NB4 (cell line): Measurements from ENCODE around the gene SLC1A5.

ENCODE experiments used
- MYC ChIP-seq: IDR thresholded peaks from 2 replicates; pipeline ENCODE4 v1.6.1; 2011; ENCODE audit warnings: low read depth, low read length
- POLR2A ChIP-seq: IDR thresholded peaks from 2 replicates; pipeline ENCODE4 v1.6.1; 2011; ENCODE audit warnings: mild to moderate bottlenecking; ENCODE audit not compliant: insufficient read length; ENCODE audit errors: extremely low read depth
- TF ChIP-seq, protein P1 (sequence below): IDR thresholded peaks from one replicate; pipeline ENCODE4 v1.5.1; 2012; ENCODE audit warnings: low read depth, low read length
- TF ChIP-seq, protein P2 (sequence below): IDR thresholded peaks from 2 replicates; pipeline ENCODE4 v1.6.1; 2011; ENCODE audit warnings: low read depth, low read length

DNA sequence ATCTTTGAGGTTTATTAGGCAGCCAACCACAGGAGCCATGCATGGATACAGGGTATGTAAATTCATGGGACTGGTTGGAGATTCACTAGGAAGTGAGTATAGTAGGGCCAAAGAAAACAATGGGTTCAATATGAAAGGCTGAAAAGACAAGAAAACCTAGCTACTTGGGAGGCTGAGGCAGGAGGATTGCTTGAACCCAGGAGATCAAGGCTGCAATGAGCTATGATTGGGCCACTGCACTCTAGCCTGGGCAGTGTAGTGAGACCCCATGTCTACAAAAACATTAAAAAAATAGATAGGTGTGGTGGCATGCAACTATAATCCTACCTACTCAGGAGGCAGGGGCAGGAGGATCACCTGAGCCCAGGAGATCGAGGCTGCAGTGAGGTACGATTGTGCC lies 10.3 kb upstream of the SLC1A5 start:
- TF ChIP-seq, protein P1, sequence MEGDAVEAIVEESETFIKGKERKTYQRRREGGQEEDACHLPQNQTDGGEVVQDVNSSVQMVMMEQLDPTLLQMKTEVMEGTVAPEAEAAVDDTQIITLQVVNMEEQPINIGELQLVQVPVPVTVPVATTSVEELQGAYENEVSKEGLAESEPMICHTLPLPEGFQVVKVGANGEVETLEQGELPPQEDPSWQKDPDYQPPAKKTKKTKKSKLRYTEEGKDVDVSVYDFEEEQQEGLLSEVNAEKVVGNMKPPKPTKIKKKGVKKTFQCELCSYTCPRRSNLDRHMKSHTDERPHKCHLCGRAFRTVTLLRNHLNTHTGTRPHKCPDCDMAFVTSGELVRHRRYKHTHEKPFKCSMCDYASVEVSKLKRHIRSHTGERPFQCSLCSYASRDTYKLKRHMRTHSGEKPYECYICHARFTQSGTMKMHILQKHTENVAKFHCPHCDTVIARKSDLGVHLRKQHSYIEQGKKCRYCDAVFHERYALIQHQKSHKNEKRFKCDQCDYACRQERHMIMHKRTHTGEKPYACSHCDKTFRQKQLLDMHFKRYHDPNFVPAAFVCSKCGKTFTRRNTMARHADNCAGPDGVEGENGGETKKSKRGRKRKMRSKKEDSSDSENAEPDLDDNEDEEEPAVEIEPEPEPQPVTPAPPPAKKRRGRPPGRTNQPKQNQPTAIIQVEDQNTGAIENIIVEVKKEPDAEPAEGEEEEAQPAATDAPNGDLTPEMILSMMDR = no peak
- TF ChIP-seq MYC (no peak), POLR2A (no peak)
- TF ChIP-seq, protein P2, sequence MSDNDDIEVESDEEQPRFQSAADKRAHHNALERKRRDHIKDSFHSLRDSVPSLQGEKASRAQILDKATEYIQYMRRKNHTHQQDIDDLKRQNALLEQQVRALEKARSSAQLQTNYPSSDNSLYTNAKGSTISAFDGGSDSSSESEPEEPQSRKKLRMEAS = no peak
